ENCODE results near the gene CHKA. TPM values are rescaled to one million over a fixed set of nuclear protein-coding genes. Genes with fewer than 3 reads are reported as not detected.
A peak's percentile ranks its signal among the peaks of the same experiment; 100 is the strongest.

Gene CHKA
- total and polyA plus RNA-seq, 8 donors: 17.4 to 110 (median 31.6) TPM

- peaks cover 0 to 56% (median 36%) of the 10 kb centered on the region in 3 donors for H3K4me1 ChIP-seq
- WGBS, 2 donors: 75 to 77% methylated on average over 2 of the region's 2 CpGs
- H3K27ac ChIP-seq: no peak overlapping the region
- no peak for ATAC-seq
- TF ChIP-seq CTCF (IDR thresholded peaks at IDR 0.05): no peak
- H3K4me3 ChIP-seq: no peak overlapping the region
- no peak for DNase-seq
- H3K27me3 ChIP-seq: no peaks in the 10 kb centered on the region
- intact Hi-C loops (cut with DNase I): no loop called here
- no peaks in the 10 kb centered on the region for H3K36me3 ChIP-seq
- FAIRE-seq: no peak
- no peaks in the 10 kb centered on the region for H3K9me3 ChIP-seq
Measured at GRCh38 chr11:68092411-68092810, 28.8 kb downstream of the CHKA start.

- DNase-seq: no peak
- WGBS, 2 donors: 26 to 31% methylated on average over 6 of the region's 6 CpGs
- ATAC-seq: peak; percentile 51 to 87 (median 86)
Measured at GRCh38 chr11:68090706-68091105, 30.5 kb downstream of the CHKA start.

GRCh38 chr11:68090287-68090686, 30.9 kb downstream of the CHKA start:
- Histone ChIP-seq H3K27ac (peak overlapping the region in 3 of 4 donors; percentile 3 to 51 (median 35)), H3K9me3 (no peaks in the 10 kb centered on the region), H3K4me3 (no peak overlapping the region), H3K36me3 (no peaks in the 10 kb centered on the region), H3K4me1 (peaks cover 0 to 45% (median 28%) of the 10 kb centered on the region in 3 donors), H3K27me3 (no peaks in the 10 kb centered on the region)
- FAIRE-seq (no peak), ATAC-seq (peak in 2 of 4 donors; percentile 17 to 21), DNase-seq (no peak)
- intact Hi-C loops (cut with DNase I): no loop called here
- 35 to 56% methylated on average over 1 of the region's 1 CpG for whole genome bisulfite sequencing, 2 donors
- TF ChIP-seq CTCF (IDR thresholded peaks at IDR 0.05): no peak

More at GRCh38 chr11:68090706-68091105, 30.5 kb downstream of the CHKA start:
- Histone ChIP-seq H3K36me3 (no peaks in the 10 kb centered on the region), H3K9me3 (no peaks in the 10 kb centered on the region), H3K27me3 (no peaks in the 10 kb centered on the region), H3K27ac (peak overlapping the region in 3 of 4 donors; percentile 3 to 51 (median 35)), H3K4me3 (no peak overlapping the region), H3K4me1 (peaks cover 0 to 45% (median 28%) of the 10 kb centered on the region in 3 donors)
- no peak for FAIRE-seq
- intact Hi-C loops (cut with DNase I): no loop called here
- TF ChIP-seq CTCF (IDR thresholded peaks at IDR 0.05): no peak

- H3K27me3 ChIP-seq: no peaks in the 10 kb centered on the region
- H3K36me3 ChIP-seq: no peaks in the 10 kb centered on the region
- intact Hi-C loops (cut with DNase I): no loop called here
- ATAC-seq: peak in 1 of 4 donors; percentile 19
- no peak for DNase-seq
- no peak for TF ChIP-seq CTCF (IDR thresholded peaks at IDR 0.05)
- no peaks in the 10 kb centered on the region for H3K9me3 ChIP-seq
- H3K27ac ChIP-seq: peak overlapping the region in 2 of 4 donors; percentile 35 to 51
- WGBS, 2 donors: 70 to 76% methylated on average over 8 of the region's 8 CpGs
- H3K4me1 ChIP-seq: peaks cover 0 to 44% (median 28%) of the 10 kb centered on the region in 3 donors
- FAIRE-seq: no peak
- no peak overlapping the region for H3K4me3 ChIP-seq
Measured at GRCh38 chr11:68089679-68090078, 31.5 kb downstream of the CHKA start.

GRCh38 chr11:68083517-68083916, 37.7 kb downstream of the CHKA start:
- FAIRE-seq (no peak), DNase-seq (no peak), ATAC-seq (no peak)
- H3K9me3 ChIP-seq: no peaks in the 10 kb centered on the region
- intact Hi-C loops (cut with DNase I): no loop called here
- TF ChIP-seq CTCF (IDR thresholded peaks at IDR 0.05): no peak
- H3K4me3 ChIP-seq: no peak overlapping the region
- whole genome bisulfite sequencing, 2 donors: 39 to 42% methylated on average over 3 of the region's 3 CpGs
- H3K27ac ChIP-seq: no peak overlapping the region
- no peaks in the 10 kb centered on the region for H3K36me3 ChIP-seq
- no peaks in the 10 kb centered on the region for H3K27me3 ChIP-seq
- peaks cover 10 to 30% (median 29%) of the 10 kb centered on the region in 3 donors for H3K4me1 ChIP-seq
